Liver (tissue), 3 donors: Measurements from ENCODE around the gene FGF5.

Source experiments
- CTCF ChIP-seq: fragments of 150-350 bp; IDR thresholded peaks from 2 replicates; pipeline ENCODE4 v1.5.1; 2017; ENCODE audit warnings: improper control_type of control experiment, low read depth, low read length; ENCODE audit not compliant: missing input control
- FOXA1 ChIP-seq: IDR thresholded peaks from 2 replicates; pipeline ENCODE4 v1.6.1; 2016; ENCODE audit warnings: antibody characterized with exemption
- FOXA2 ChIP-seq: IDR thresholded peaks from 2 replicates; pipeline ENCODE4 v1.6.1; 2016; ENCODE audit warnings: antibody characterized with exemption
- GABPA ChIP-seq, 2 donors: IDR thresholded peaks in 1 of 2; conservative IDR thresholded peaks in 1 of 2; 2 replicates each; pipeline ENCODE4 v1.6.1; 2016; ENCODE audit warnings: antibody characterized with exemption in 2 of 2, mild to moderate bottlenecking in 1 of 2, moderate library complexity in 1 of 2
- HNF4A ChIP-seq, 2 donors: conservative IDR thresholded peaks; 2 replicates each; pipeline ENCODE4 v1.6.1; 2016; ENCODE audit warnings: antibody characterized with exemption in 2 of 2, mild to moderate bottlenecking in 2 of 2
- JUND ChIP-seq, 2 donors: IDR thresholded peaks; 2 replicates each; pipeline ENCODE4 v1.6.1; 2016; ENCODE audit warnings: antibody characterized with exemption in 2 of 2
- MAX ChIP-seq: IDR thresholded peaks from 2 replicates; pipeline ENCODE4 v1.6.1; 2016; ENCODE audit warnings: antibody characterized with exemption
- RXRA ChIP-seq, 2 donors: IDR thresholded peaks; 2 replicates each; pipeline ENCODE4 v1.6.1; 2017 to 2018; ENCODE audit warnings: antibody characterized with exemption in 2 of 2, mild to moderate bottlenecking in 1 of 2
- SP1 ChIP-seq: IDR thresholded peaks from 2 replicates; pipeline ENCODE4 v1.6.1; 2018; ENCODE audit warnings: antibody characterized with exemption, mild to moderate bottlenecking
- TAF1 ChIP-seq: conservative IDR thresholded peaks from 2 replicates; pipeline ENCODE4 v1.6.1; 2016; ENCODE audit warnings: antibody characterized with exemption, mild to moderate bottlenecking
- YY1 ChIP-seq: IDR thresholded peaks from 2 replicates; pipeline ENCODE4 v1.6.1; 2016; ENCODE audit warnings: antibody characterized with exemption, mild to moderate bottlenecking
- TF ChIP-seq, protein P1 (sequence below): IDR thresholded peaks from 2 replicates; pipeline ENCODE4 v1.6.1; 2016; ENCODE audit warnings: antibody characterized with exemption, mild to moderate bottlenecking
- TF ChIP-seq, protein P2 (sequence below): IDR thresholded peaks from 2 replicates; pipeline ENCODE4 v1.6.1; 2016; ENCODE audit warnings: antibody characterized with exemption
- TF ChIP-seq, protein P3 (sequence below): IDR thresholded peaks from 2 replicates; pipeline ENCODE4 v1.6.1; 2016; ENCODE audit warnings: antibody characterized with exemption
- donor health status: healthy.
- donor health status: healthy.

GRCh38 chr4:80232707-80233370 lies 33.6 kb upstream of the FGF5 start:
- TF ChIP-seq CTCF (no peak), SP1 (no peak), HNF4A (conservative IDR thresholded peaks at IDR 0.05) (no peak), FOXA2 (no peak), TAF1 (no peak), MAX (no peak), JUND (IDR thresholded peaks at IDR 0.05) (no peak), GABPA (IDR thresholded peaks at IDR 0.05 in 1 of 2, conservative IDR thresholded peaks at IDR 0.05 in 1 of 2) (no peak), FOXA1 (no peak), YY1 (no peak), RXRA (IDR thresholded peaks at IDR 0.05) (no peak)
- TF ChIP-seq, protein P1, sequence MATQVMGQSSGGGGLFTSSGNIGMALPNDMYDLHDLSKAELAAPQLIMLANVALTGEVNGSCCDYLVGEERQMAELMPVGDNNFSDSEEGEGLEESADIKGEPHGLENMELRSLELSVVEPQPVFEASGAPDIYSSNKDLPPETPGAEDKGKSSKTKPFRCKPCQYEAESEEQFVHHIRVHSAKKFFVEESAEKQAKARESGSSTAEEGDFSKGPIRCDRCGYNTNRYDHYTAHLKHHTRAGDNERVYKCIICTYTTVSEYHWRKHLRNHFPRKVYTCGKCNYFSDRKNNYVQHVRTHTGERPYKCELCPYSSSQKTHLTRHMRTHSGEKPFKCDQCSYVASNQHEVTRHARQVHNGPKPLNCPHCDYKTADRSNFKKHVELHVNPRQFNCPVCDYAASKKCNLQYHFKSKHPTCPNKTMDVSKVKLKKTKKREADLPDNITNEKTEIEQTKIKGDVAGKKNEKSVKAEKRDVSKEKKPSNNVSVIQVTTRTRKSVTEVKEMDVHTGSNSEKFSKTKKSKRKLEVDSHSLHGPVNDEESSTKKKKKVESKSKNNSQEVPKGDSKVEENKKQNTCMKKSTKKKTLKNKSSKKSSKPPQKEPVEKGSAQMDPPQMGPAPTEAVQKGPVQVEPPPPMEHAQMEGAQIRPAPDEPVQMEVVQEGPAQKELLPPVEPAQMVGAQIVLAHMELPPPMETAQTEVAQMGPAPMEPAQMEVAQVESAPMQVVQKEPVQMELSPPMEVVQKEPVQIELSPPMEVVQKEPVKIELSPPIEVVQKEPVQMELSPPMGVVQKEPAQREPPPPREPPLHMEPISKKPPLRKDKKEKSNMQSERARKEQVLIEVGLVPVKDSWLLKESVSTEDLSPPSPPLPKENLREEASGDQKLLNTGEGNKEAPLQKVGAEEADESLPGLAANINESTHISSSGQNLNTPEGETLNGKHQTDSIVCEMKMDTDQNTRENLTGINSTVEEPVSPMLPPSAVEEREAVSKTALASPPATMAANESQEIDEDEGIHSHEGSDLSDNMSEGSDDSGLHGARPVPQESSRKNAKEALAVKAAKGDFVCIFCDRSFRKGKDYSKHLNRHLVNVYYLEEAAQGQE: no peak
- TF ChIP-seq, protein P2, sequence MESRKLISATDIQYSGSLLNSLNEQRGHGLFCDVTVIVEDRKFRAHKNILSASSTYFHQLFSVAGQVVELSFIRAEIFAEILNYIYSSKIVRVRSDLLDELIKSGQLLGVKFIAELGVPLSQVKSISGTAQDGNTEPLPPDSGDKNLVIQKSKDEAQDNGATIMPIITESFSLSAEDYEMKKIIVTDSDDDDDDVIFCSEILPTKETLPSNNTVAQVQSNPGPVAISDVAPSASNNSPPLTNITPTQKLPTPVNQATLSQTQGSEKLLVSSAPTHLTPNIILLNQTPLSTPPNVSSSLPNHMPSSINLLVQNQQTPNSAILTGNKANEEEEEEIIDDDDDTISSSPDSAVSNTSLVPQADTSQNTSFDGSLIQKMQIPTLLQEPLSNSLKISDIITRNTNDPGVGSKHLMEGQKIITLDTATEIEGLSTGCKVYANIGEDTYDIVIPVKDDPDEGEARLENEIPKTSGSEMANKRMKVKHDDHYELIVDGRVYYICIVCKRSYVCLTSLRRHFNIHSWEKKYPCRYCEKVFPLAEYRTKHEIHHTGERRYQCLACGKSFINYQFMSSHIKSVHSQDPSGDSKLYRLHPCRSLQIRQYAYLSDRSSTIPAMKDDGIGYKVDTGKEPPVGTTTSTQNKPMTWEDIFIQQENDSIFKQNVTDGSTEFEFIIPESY: no peak
- TF ChIP-seq, protein P3, sequence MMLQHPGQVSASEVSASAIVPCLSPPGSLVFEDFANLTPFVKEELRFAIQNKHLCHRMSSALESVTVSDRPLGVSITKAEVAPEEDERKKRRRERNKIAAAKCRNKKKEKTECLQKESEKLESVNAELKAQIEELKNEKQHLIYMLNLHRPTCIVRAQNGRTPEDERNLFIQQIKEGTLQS: no peak
